ENCODE results near the gene RSL1D1.

DNA sequence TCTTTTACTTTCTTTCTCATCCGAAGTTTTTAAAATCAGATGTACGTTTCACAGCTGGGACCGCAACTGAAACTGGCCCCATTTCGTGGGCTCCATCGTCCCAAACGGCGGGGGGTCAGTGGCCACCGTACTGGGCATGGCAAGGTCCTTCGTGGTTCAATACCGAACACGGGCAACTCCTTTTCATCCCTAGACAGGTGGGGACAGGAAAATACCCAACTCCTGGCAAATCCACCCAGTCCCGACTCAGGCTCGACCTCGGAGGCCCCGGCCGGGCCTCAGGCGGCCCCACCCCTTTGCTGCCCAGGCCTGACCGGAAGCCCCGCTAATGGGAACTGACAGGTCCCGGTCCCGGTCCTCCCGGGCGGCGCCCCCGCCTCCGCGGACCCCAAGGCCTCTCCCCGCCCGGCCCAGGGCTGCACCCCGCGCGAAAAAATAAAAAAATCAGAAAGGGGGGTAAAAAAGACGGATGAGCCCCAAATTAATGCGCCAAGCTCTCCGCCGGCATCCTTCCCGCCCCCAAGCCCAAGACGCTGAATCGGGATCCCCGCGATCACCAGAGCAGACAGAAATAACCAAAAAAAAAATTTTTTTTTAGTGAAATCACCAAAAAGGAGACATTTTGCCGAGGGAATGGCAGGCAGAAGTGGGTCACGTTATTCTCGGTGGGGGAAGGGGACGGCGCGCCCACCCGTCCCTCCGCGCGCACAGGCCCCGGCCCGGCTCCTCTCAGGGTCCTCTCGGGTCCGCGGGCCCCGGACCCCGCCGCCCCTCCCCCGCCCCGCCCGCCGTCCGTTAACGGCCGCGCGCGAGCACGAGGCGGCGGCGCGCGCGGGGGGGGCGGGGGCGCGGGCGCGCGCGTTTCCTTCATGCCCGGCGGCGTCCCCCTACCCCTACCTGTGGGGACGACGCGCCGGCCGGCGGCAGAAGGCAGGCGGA lies 54.8 kb downstream of the RSL1D1 start:
- TF ChIP-seq POLR2A (IDR thresholded peaks at IDR 0.05; ENCODE audit: low read depth, low read length), result no peak
- TF ChIP-seq TAF1 (IDR thresholded peaks at IDR 0.05; ENCODE audit: low read depth, low read length), result no peak
